Activated CD4-positive, alpha-beta T cell treated with anti-CD3 and anti-CD28 coated beads, Interleukin-2, amount 10 ng/mL, durations not matched to agents 24 days and 14 days (primary cell): ENCODE measurements around the gene ELP6. TPM values are rescaled to one million over a fixed set of nuclear protein-coding genes. Genes with fewer than 3 reads are reported as not detected.
"Not testable (repeated sequence)": the region's sequence is repeated elsewhere in the genome, so short reads cannot be mapped to it uniquely, and the experiment has no call there.

Experiments used
- DNase-seq: peaks from one replicate; pipeline ENCODE4 v3.0.0; 2022
- H3K27ac Mint-ChIP-seq: one replicate; pipeline ENCODE4 v1.8.0; 2022; ENCODE audit warnings: mild to moderate bottlenecking, mixed read lengths
- H3K27me3 Mint-ChIP-seq: one replicate; pipeline ENCODE4 v1.8.0; 2022; ENCODE audit warnings: mixed read lengths
- H3K36me3 Mint-ChIP-seq: one replicate; pipeline ENCODE4 v1.8.0; 2022; ENCODE audit warnings: low read depth, mild to moderate bottlenecking, mixed read lengths
- H3K4me1 Mint-ChIP-seq: one replicate; pipeline ENCODE4 v1.8.0; 2021; ENCODE audit warnings: mixed read lengths
- H3K4me3 Mint-ChIP-seq: one replicate; pipeline ENCODE4 v1.8.0; 2022; ENCODE audit warnings: mild to moderate bottlenecking, moderate library complexity, mixed read lengths
- H3K9me3 Mint-ChIP-seq: one replicate; pipeline ENCODE4 v1.8.0; 2021; ENCODE audit warnings: mixed read lengths
- intact Hi-C: fragments of 100-400 bp; cut with micrococcal nuclease; formaldehyde crosslinking; loops from one replicate; pipeline ENCODE4 v1.15.1; 2023
- total RNA-seq: library from RNA; stranded (reverse); gene quantifications from 2 replicates; pipeline ENCODE4 v1.2.3, GENCODE V29; 2022

Gene ELP6
- total RNA-seq, 1 donor from 2014 or later = 49.7 TPM

GRCh38 chr3:47495111-47495510 lies 18.4 kb downstream of the ELP6 start:
- no peaks in the 10 kb centered on the region for H3K27me3 Mint-ChIP-seq
- no peak for DNase-seq
- no peaks in the 10 kb centered on the region for H3K9me3 Mint-ChIP-seq
- H3K4me1 Mint-ChIP-seq = no peaks in the 10 kb centered on the region
- no peak overlapping the region for H3K27ac Mint-ChIP-seq
- no peak overlapping the region for H3K4me3 Mint-ChIP-seq
- intact Hi-C loops = no loop called here
- peaks cover 37% of the 10 kb centered on the region for H3K36me3 Mint-ChIP-seq

- DNase-seq = no peak
- H3K27me3 Mint-ChIP-seq = no peaks in the 10 kb centered on the region
- no peak overlapping the region for H3K27ac Mint-ChIP-seq
- H3K36me3 Mint-ChIP-seq = peaks cover 30% of the 10 kb centered on the region
- no peaks in the 10 kb centered on the region for H3K9me3 Mint-ChIP-seq
- H3K4me1 Mint-ChIP-seq = no peaks in the 10 kb centered on the region
- H3K4me3 Mint-ChIP-seq = no peak overlapping the region
- intact Hi-C loops = no loop called here
Observed at GRCh38 chr3:47491777-47492176, 21.7 kb downstream of the ELP6 start.

- Mint-ChIP-seq H3K4me3 (no peak overlapping the region), H3K27ac (no peak overlapping the region), H3K4me1 (no peaks in the 10 kb centered on the region), H3K36me3 (peaks cover 26% of the 10 kb centered on the region), H3K9me3 (no peaks in the 10 kb centered on the region), H3K27me3 (no peaks in the 10 kb centered on the region)
- intact Hi-C loops = no loop called here
- no peak for DNase-seq
Observed at GRCh38 chr3:47491186-47491585, 22.3 kb downstream of the ELP6 start.

- no peaks in the 10 kb centered on the region for H3K4me1 Mint-ChIP-seq
- intact Hi-C loops = no loop called here
- peaks cover 18% of the 10 kb centered on the region for H3K36me3 Mint-ChIP-seq
- DNase-seq = no peak
- H3K27ac Mint-ChIP-seq = no peak overlapping the region
- H3K27me3 Mint-ChIP-seq = no peaks in the 10 kb centered on the region
- H3K9me3 Mint-ChIP-seq = no peaks in the 10 kb centered on the region
- no peak overlapping the region for H3K4me3 Mint-ChIP-seq
Observed at GRCh38 chr3:47487265-47487664, 26.2 kb downstream of the ELP6 start.

GRCh38 chr3:47485812-47486211 lies 27.7 kb downstream of the ELP6 start:
- Mint-ChIP-seq H3K4me3 (no peak overlapping the region), H3K4me1 (no peaks in the 10 kb centered on the region), H3K27ac (no peak overlapping the region), H3K9me3 (no peaks in the 10 kb centered on the region), H3K27me3 (no peaks in the 10 kb centered on the region), H3K36me3 (peaks cover 14% of the 10 kb centered on the region)
- intact Hi-C loops = no loop called here
- DNase-seq = no peak

GRCh38 chr3:47482366-47482765 lies 31.1 kb downstream of the ELP6 start:
- no peaks in the 10 kb centered on the region for H3K9me3 Mint-ChIP-seq
- H3K4me1 Mint-ChIP-seq = no peaks in the 10 kb centered on the region
- H3K4me3 Mint-ChIP-seq = no peak overlapping the region
- H3K36me3 Mint-ChIP-seq = peaks cover 8% of the 10 kb centered on the region
- H3K27me3 Mint-ChIP-seq = no peaks in the 10 kb centered on the region
- intact Hi-C loops = no loop called here
- no peak overlapping the region for H3K27ac Mint-ChIP-seq
- DNase-seq = no peak

GRCh38 chr3:47481763-47482162 lies 31.7 kb downstream of the ELP6 start:
- H3K4me3 Mint-ChIP-seq, H3K4me1 Mint-ChIP-seq, H3K9me3 Mint-ChIP-seq, DNase-seq, H3K36me3 Mint-ChIP-seq, intact Hi-C loops, H3K27me3 Mint-ChIP-seq, H3K27ac Mint-ChIP-seq: not testable (repeated sequence)

GRCh38 chr3:47480267-47480666 lies 33.2 kb downstream of the ELP6 start:
- H3K36me3 Mint-ChIP-seq, DNase-seq, H3K27ac Mint-ChIP-seq, H3K27me3 Mint-ChIP-seq, H3K9me3 Mint-ChIP-seq, H3K4me3 Mint-ChIP-seq, intact Hi-C loops, H3K4me1 Mint-ChIP-seq: not testable (repeated sequence)

GRCh38 chr3:47479826-47480160 lies 33.7 kb downstream of the ELP6 start:
- peaks cover 2% of the 10 kb centered on the region for H3K27me3 Mint-ChIP-seq
- no peak for DNase-seq
- no peak overlapping the region for H3K27ac Mint-ChIP-seq
- H3K36me3 Mint-ChIP-seq = peaks cover 1% of the 10 kb centered on the region
- H3K4me3 Mint-ChIP-seq = no peak overlapping the region
- H3K4me1 Mint-ChIP-seq = peaks cover 9% of the 10 kb centered on the region
- H3K9me3 Mint-ChIP-seq = no peaks in the 10 kb centered on the region
- intact Hi-C loops = loop anchor here (5.0 to 10.0 kb wide), 2 partner anchors 197 to 525 kb away; partner anchors contain the start of genes KIF9 and KLHL18

GRCh38 chr3:47478022-47478421 lies 35.5 kb downstream of the ELP6 start:
- no peak for DNase-seq
- Mint-ChIP-seq H3K4me1 (peaks cover 20% of the 10 kb centered on the region), H3K27ac (no peak overlapping the region), H3K36me3 (peaks cover 3% of the 10 kb centered on the region), H3K9me3 (no peaks in the 10 kb centered on the region), H3K4me3 (no peak overlapping the region), H3K27me3 (peaks cover 2% of the 10 kb centered on the region)
- intact Hi-C loops = loop anchor here (5.0 to 10.0 kb wide), 2 partner anchors 196 to 523 kb away; partner anchors contain the start of genes KIF9 and KLHL18

- Mint-ChIP-seq H3K36me3 (peaks cover 3% of the 10 kb centered on the region), H3K4me1 (peaks cover 23% of the 10 kb centered on the region), H3K27ac (peak overlapping the region; percentile 37), H3K9me3 (no peaks in the 10 kb centered on the region), H3K4me3 (peak overlapping the region; percentile 88), H3K27me3 (peaks cover 2% of the 10 kb centered on the region)
- intact Hi-C loops = loop anchor here (1.0 to 10.0 kb wide), 3 partner anchors 55 to 522 kb away; partner anchors contain the start of genes KIF9 and KLHL18
- DNase-seq = peak; percentile 64
Observed at GRCh38 chr3:47476644-47477199, 36.8 kb downstream of the ELP6 start.

GRCh38 chr3:47476330-47476626 lies 37.2 kb downstream of the ELP6 start:
- H3K4me1 Mint-ChIP-seq = peaks cover 23% of the 10 kb centered on the region

GRCh38 chr3:47475570-47476329 lies 37.8 kb downstream of the ELP6 start, which contains the start of gene SCAP:
Gene SCAP (minus strand): TSS chr3:47475941. CDS start chr3:47442993, 32,948 bp downstream.
- peak within 1 kb of the TSS; percentile 94 for H3K27ac Mint-ChIP-seq

More at GRCh38 chr3:47476330-47476626, 37.2 kb downstream of the ELP6 start:
- intact Hi-C loops = loop anchor here (1.0 to 10.0 kb wide), 3 partner anchors 55 to 521 kb away; partner anchors contain the start of genes KIF9 and KLHL18
- peaks cover 2% of the 10 kb centered on the region for H3K27me3 Mint-ChIP-seq
- H3K27ac Mint-ChIP-seq = peak overlapping the region; percentile 94
- no peak for DNase-seq
- H3K36me3 Mint-ChIP-seq = peaks cover 3% of the 10 kb centered on the region
- H3K9me3 Mint-ChIP-seq = no peaks in the 10 kb centered on the region
- peak overlapping the region; percentile 88 for H3K4me3 Mint-ChIP-seq

GRCh38 chr3:47475029-47475569 lies 38.4 kb downstream of the ELP6 start:
- DNase-seq = no peak
- intact Hi-C loops = loop anchor here (1.0 to 10.0 kb wide), 4 partner anchors 9 to 520 kb away; partner anchors contain the start of genes ELP6, KIF9 and KLHL18
- Mint-ChIP-seq H3K27ac (peak overlapping the region; percentile 79), H3K36me3 (peaks cover 6% of the 10 kb centered on the region), H3K27me3 (peaks cover 2% of the 10 kb centered on the region), H3K4me3 (peak overlapping the region; percentile 88), H3K4me1 (peaks cover 26% of the 10 kb centered on the region), H3K9me3 (no peaks in the 10 kb centered on the region)

More at GRCh38 chr3:47475570-47476329, 37.8 kb downstream of the ELP6 start, which contains the start of gene SCAP:
- Mint-ChIP-seq H3K4me1 (peaks cover 25% of the 10 kb centered on the region), H3K36me3 (peaks cover 5% of the 10 kb centered on the region), H3K4me3 (peak within 1 kb of the TSS; percentile 88), H3K27me3 (peaks cover 2% of the 10 kb centered on the region), H3K9me3 (no peaks in the 10 kb centered on the region)
- intact Hi-C loops = loop anchor here (1.0 to 10.0 kb wide), 5 partner anchors 9 to 521 kb away; partner anchors contain the start of genes ELP6, KIF9 and KLHL18
- peak; percentile 99 for DNase-seq
